Choroid plexus epithelial cell (primary cell): ENCODE results near the gene RAB40C.

Experiments used
- DNase-seq: peaks from one replicate; pipeline ENCODE4 v3.0.0-alpha.2; 2010; ENCODE audit warnings: low read depth
- H3K4me3 ChIP-seq: 2 replicates; pipeline ENCODE4 v1.5.1; 2011; ENCODE audit warnings: low read depth, mild to moderate bottlenecking, control low read depth, low read length, moderate library complexity
- CTCF ChIP-seq: conservative IDR thresholded peaks from 2 replicates; pipeline ENCODE4 v1.5.1; 2011; ENCODE audit warnings: low read depth, mild to moderate bottlenecking, control low read depth, inconsistent platforms, low read length, moderate library complexity

Gene RAB40C

DNA sequence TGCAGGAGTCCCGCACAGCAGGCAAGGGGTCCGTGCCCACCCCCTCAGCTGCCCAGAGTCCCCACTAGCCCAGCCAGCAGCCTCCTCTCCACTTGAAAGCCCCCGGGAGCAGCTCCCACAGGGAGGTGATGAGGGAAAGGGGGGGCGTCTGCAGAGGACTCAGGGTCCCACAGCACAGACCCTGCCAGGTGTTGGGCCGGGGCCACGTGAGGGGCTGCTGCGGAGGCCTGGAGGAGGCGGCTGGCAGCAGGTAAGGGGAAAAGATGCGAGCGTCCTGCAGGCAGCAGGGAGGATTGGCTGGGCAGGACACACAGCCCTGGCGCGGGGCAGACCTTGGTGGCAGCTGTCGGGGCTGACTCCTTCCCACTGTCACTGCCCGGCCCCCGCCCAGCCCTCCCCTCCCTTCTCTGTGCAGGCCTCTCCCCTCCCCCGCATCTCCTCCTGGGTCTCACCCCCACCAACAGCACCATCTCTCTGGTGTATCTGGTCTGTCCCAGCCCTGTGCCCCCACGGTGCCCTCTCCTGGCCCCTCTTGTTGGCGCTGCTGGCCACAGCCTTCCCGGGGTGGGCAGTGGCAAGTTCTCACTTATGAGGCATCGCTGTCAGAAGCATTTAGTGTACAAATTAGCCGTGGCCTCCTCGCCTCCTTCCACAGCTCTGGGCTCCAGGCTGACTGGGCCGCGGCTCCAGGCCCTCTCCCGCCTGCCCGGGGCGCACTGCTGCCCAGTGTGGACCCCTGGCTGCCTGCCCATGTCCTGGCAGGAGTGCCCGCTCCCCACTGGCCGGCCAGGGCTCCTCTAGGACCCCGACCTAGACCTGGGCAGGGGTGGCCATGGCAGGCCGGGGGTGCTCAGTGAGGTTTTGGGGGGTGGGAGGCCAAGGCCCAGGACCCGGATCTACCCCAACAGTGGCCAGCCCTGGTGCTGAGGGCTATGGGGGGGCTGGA, 34.1 kb upstream of the RAB40C start:
- no peak for DNase-seq
- TF ChIP-seq CTCF = no peak
- no peak overlapping the region for H3K4me3 ChIP-seq

DNA sequence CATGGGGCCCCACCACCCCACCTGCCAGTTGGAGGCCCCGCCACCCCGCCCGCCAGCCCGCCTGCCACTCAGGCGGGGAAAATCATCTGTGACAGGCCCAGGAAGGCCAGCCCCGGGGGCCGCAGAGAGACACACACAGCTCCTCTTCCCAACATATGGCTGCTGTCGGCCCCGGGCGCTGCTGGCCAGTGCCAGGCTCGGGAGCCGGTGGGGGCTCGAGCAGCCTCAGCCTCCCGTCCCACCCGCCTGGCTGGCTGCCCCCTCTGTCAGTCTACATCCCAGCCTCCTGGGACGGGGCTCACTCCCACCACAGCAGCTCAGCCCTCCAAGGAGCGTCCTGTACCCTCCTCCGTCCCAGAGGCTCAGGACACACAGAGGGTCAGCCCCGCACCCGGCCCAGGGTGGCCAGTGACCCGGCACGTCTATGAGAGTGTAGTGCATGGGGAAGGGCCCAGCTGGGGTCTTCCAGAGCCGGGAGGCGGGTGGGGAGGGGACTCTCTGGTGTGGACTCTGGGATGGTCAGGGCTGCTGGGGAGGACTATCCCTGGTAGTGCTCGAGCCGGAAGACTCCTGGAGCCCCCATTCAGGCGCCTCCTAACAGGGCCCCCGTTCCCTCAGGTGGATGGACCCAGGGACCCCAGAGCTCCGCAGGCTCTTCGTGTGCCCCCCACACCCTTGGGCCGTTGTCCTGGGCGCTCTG, 33.2 kb upstream of the RAB40C start:
- no peak overlapping the region for H3K4me3 ChIP-seq
- no peak for TF ChIP-seq CTCF
- DNase-seq = no peak

- no peak for DNase-seq
- no peak overlapping the region for H3K4me3 ChIP-seq
- no peak for TF ChIP-seq CTCF
Measured at GRCh38 chr16:557463-558297, 32.2 kb upstream of the RAB40C start.

- TF ChIP-seq CTCF = no peak
- no peak overlapping the region for H3K4me3 ChIP-seq
- no peak for DNase-seq
Measured at GRCh38 chr16:558298-559020, 31.4 kb upstream of the RAB40C start.

- no peak overlapping the region for H3K4me3 ChIP-seq
- no peak for DNase-seq
- no peak for TF ChIP-seq CTCF
Measured at GRCh38 chr16:559021-559380, 30.9 kb upstream of the RAB40C start.

DNA sequence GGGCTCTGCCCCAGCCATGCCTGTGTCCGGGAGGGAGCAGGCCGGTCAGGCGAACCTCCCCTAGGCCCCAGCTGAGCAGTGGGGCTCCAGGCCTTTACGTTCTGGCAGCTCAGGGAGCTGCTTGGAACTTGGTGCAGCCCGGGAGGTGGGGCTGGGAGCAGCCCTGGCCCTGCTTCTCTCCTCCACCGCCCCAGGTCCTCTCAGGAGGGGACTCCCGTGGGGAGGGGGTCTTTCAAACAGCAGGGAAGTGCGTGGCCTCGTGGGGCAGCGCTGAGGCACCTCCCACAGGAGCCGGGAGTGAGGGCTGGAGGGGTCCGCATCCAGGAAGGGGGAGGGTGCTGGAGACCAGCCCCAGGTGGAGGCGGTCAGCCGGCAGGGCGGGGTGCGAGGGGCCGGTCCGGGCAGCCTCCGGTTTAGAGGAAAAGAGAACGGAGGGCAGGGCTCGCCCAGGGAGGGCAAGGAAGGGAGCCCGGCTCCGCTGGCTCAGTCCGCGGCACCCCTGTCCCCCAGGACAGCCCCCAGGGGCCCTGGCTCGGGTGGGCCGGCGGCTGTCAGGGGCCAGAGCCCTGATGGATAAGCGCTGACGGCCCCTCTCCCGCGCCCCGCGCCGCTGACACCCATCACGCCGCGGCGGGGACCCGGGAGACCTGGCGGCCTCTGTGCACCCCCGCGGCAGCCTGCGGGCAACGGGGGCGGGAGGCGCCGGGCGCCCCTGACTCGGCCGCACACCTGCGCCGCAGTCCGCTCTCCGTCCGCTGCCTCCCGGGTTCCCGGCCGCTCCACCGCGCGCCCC, 30.3 kb upstream of the RAB40C start:
- DNase-seq = no peak
- no peak for TF ChIP-seq CTCF
- H3K4me3 ChIP-seq = no peak overlapping the region
